Lung (tissue), 12 donors: Measurements from ENCODE around the gene NLRC4. TPM values are rescaled to one million over a fixed set of nuclear protein-coding genes. Genes with fewer than 3 reads are reported as not detected.

Experiments
- ATAC-seq: fragments of 200-7000 bp; cut with Tn5 transposase; one replicate; pipeline ENCODE4 v1.9.1; 2020; ENCODE audit warnings: moderate number of reproducible peaks; ENCODE audit not compliant: insufficient read depth, low FRiP score
- DNase-seq, 3 donors: peaks; one replicate each; pipeline ENCODE4 v3.0.0-alpha.2; 2013 to 2017
- H3K27ac ChIP-seq, 2 donors: one replicate each; pipeline ENCODE4 v1.5.1; 2013; ENCODE audit warnings: mild to moderate bottlenecking in 2 of 2, moderate library complexity in 2 of 2, control low read depth in 1 of 2, inconsistent platforms in 1 of 2, low read depth in 1 of 2, low read length in 1 of 2
- H3K27me3 ChIP-seq, 3 donors: one replicate each; pipeline ENCODE4 v1.5.1; 2013; ENCODE audit warnings: low read length in 2 of 3; ENCODE audit not compliant: control insufficient read depth in 3 of 3, insufficient read depth in 3 of 3
- H3K36me3 ChIP-seq, 4 donors: one replicate each; pipeline ENCODE4 v1.5.1; 2013; ENCODE audit warnings: low read length in 4 of 4, mild to moderate bottlenecking in 1 of 4, moderate library complexity in 1 of 4; ENCODE audit not compliant: control insufficient read depth in 4 of 4, insufficient read depth in 4 of 4
- H3K4me1 ChIP-seq, 5 donors: one replicate each; pipeline ENCODE4 v1.5.1; 2013; ENCODE audit warnings: low read length in 5 of 5, mild to moderate bottlenecking in 2 of 5, moderate library complexity in 1 of 5; ENCODE audit not compliant: control insufficient read depth in 5 of 5, insufficient read depth in 5 of 5
- H3K4me3 ChIP-seq: one replicate; pipeline ENCODE4 v1.5.1; 2013; ENCODE audit warnings: mild to moderate bottlenecking, control low read depth, moderate library complexity
- H3K9ac ChIP-seq, 2 donors: one replicate each; pipeline ENCODE4 v1.5.1; 2013; ENCODE audit warnings: low read length in 2 of 2, control low read depth in 1 of 2; ENCODE audit not compliant: insufficient read depth in 1 of 2
- H3K9me3 ChIP-seq, 4 donors: one replicate each; pipeline ENCODE4 v1.5.1; 2013; ENCODE audit warnings: low read length in 3 of 4, mild to moderate bottlenecking in 1 of 4, moderate library complexity in 1 of 4; ENCODE audit not compliant: control insufficient read depth in 4 of 4, insufficient read depth in 3 of 4
- WGBS, 2 donors: extraction: QIAGEN DNeasy Blood & Tissue Kit; methylation state at CpG; one replicate each; pipeline ENCODE4 v1.1.7; 2013; 5-methylcytosine and 5-hydroxymethylcytosine counted together
- polyA plus RNA-seq, 2 donors: library from polyadenylated mRNA; stranded (reverse); fragments of 200-250 nt; gene quantifications; one replicate each; pipeline ENCODE4 v1.2.1, GENCODE V29; 2013
- total RNA-seq, 2 donors: library from RNA; depleted of rRNA in 1 of 2; stranded (reverse); fragments of >200 nt in 1 of 2; gene quantifications; one replicate each; pipeline ENCODE4 v1.2.1, GENCODE V29; 2014 to 2021
- TF ChIP-seq, protein P1 (sequence below): IDR thresholded peaks from 2 replicates; pipeline ENCODE4 v1.5.1; 2012; ENCODE audit warnings: mild to moderate bottlenecking; ENCODE audit errors: control extremely low read depth, extremely low read depth
- donor health status: control.
- donor health status: control.
- donor health status: Bipolar disorder and iron deficiency.
- donor health status: healthy.
- donor health status: DM: yes; HTN: yes; CAD: no.

Gene NLRC4
- total and polyA plus RNA-seq, 4 donors, result 3.8 to 18.2 (median 10.6) TPM

GRCh38 chr2:32200814-32201213 lies 63.9 kb downstream of the NLRC4 start:
- no peak overlapping the region for H3K27ac ChIP-seq
- ATAC-seq (no peak), DNase-seq (no peak)
- no peak overlapping the region for H3K9ac ChIP-seq
- H3K36me3 ChIP-seq, result peaks cover 4 to 15% (median 8%) of the 10 kb centered on the region in 4 donors
- TF ChIP-seq, protein P1, sequence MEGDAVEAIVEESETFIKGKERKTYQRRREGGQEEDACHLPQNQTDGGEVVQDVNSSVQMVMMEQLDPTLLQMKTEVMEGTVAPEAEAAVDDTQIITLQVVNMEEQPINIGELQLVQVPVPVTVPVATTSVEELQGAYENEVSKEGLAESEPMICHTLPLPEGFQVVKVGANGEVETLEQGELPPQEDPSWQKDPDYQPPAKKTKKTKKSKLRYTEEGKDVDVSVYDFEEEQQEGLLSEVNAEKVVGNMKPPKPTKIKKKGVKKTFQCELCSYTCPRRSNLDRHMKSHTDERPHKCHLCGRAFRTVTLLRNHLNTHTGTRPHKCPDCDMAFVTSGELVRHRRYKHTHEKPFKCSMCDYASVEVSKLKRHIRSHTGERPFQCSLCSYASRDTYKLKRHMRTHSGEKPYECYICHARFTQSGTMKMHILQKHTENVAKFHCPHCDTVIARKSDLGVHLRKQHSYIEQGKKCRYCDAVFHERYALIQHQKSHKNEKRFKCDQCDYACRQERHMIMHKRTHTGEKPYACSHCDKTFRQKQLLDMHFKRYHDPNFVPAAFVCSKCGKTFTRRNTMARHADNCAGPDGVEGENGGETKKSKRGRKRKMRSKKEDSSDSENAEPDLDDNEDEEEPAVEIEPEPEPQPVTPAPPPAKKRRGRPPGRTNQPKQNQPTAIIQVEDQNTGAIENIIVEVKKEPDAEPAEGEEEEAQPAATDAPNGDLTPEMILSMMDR, result no peak
- WGBS, 2 donors, result 97 to 100% methylated on average over 1 of the region's 1 CpG
- no peaks in the 10 kb centered on the region for H3K9me3 ChIP-seq
- no peak overlapping the region for H3K4me3 ChIP-seq
- no peaks in the 10 kb centered on the region for H3K4me1 ChIP-seq
- no peaks in the 10 kb centered on the region for H3K27me3 ChIP-seq

GRCh38 chr2:32192418-32192817 lies 72.3 kb downstream of the NLRC4 start:
- ATAC-seq (no peak), DNase-seq (no peak)
- 87 to 94% methylated on average over 1 of the region's 1 CpG for WGBS, 2 donors
- Histone ChIP-seq H3K27ac (no peak overlapping the region), H3K9ac (no peak overlapping the region), H3K4me3 (no peak overlapping the region), H3K9me3 (no peaks in the 10 kb centered on the region), H3K4me1 (no peaks in the 10 kb centered on the region), H3K36me3 (peaks cover 0 to 14% (median 5%) of the 10 kb centered on the region in 4 donors), H3K27me3 (no peaks in the 10 kb centered on the region)
- TF ChIP-seq, protein P1, result no peak

GRCh38 chr2:32189011-32189410 lies 75.7 kb downstream of the NLRC4 start:
- no peaks in the 10 kb centered on the region for H3K9me3 ChIP-seq
- ATAC-seq (no peak), DNase-seq (no peak)
- no peak overlapping the region for H3K9ac ChIP-seq
- H3K36me3 ChIP-seq, result peaks cover 0 to 20% (median 8%) of the 10 kb centered on the region in 4 donors
- H3K27me3 ChIP-seq, result no peaks in the 10 kb centered on the region
- WGBS, 2 donors, result 87 to 95% methylated on average over 6 of the region's 6 CpGs
- TF ChIP-seq, protein P1, result no peak
- no peaks in the 10 kb centered on the region for H3K4me1 ChIP-seq
- no peak overlapping the region for H3K4me3 ChIP-seq
- H3K27ac ChIP-seq, result no peak overlapping the region

GRCh38 chr2:32182667-32183066 lies 82.0 kb downstream of the NLRC4 start:
- Histone ChIP-seq H3K4me3 (no peak overlapping the region), H3K36me3 (peaks cover 3 to 19% (median 14%) of the 10 kb centered on the region in 4 donors), H3K9ac (no peak overlapping the region), H3K4me1 (no peaks in the 10 kb centered on the region), H3K27ac (no peak overlapping the region), H3K9me3 (no peaks in the 10 kb centered on the region), H3K27me3 (no peaks in the 10 kb centered on the region)
- no peak for ATAC-seq
- 94 to 99% methylated on average over 6 of the region's 6 CpGs for WGBS, 2 donors
- TF ChIP-seq, protein P1, result no peak
- no peak for DNase-seq
